ENCODE results near the gene GARRE1.
A peak's percentile ranks its signal among the peaks of the same experiment; 100 is the strongest.
"Not testable (repeated sequence)": the region's sequence is repeated elsewhere in the genome, so short reads cannot be mapped to it uniquely, and the experiment has no call there.

Gene GARRE1

GRCh38 chr19:34254046-34254697 is at the start of gene GARRE1:
TSS of gene GARRE1 (plus strand) at chr19:34254554. CDS start at chr19:34300474, 45,920 bp downstream.
- peak; percentile 80 for DNase-seq (ENCODE audit: low spot score)

DNA sequence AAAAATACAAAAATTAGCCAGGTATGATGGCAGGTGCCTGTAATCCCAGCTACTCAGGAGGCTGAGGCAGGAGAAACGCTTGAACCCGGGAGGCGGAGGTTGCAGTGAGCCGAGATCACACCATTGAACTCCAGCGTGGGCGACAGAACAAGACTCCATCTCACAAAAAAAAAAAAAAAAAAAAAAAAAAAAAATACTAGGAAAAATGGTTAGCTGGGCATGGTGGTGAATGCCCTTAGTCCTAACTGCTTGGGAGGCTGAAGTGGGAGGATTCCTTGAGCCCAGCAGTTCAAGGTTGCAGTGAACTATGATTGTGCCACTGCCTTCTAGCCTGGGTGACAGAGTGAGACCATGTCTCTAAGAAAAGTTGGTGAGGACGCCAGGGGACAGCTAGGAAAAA is 49.0 kb upstream of the GARRE1 start:
- DNase-seq (ENCODE audit: low spot score) = not testable (repeated sequence)

- no peak for DNase-seq (ENCODE audit: low spot score)
Measured at GRCh38 chr19:34208291-34208884, 46.0 kb upstream of the GARRE1 start.

DNA sequence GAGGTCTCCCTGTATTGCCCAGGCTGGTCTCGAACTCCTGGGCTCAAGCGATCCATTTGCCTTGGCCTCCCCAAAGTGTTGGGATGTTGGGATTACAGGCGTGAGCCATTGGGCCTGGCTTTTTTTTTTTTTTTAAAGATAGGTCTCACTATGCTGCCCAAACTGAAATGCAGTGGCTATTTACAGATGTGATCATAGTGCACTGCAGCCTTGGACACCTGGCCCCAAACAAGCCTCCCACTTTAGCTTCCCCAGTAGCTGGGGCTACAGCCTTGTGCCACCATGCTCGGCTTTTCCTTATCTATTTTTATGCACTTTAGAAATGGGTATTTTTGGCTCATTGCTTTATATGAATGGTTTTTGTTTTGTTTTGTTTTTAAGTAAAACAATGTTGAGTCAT is 44.6 kb upstream of the GARRE1 start:
- DNase-seq (ENCODE audit: low spot score) = no peak

DNA sequence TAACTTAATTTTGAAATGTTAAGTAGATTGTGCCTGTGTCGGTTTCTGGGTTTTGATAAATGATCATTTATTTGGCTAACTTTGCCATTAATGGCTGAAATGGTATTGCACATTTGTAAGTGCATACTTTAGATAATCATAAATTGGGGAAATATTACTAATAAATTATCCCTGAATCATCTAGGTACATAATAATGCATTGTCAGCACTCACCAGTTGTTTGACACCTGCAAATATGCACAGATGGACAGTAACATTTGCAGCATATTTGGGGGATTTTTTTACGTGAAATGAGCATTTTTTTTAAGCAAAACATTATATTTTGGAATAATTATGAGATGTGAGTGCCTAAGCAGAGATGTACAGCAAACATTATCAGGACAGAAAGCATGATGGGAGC is 41.1 kb upstream of the GARRE1 start:
- DNase-seq (ENCODE audit: low spot score) = no peak

DNA sequence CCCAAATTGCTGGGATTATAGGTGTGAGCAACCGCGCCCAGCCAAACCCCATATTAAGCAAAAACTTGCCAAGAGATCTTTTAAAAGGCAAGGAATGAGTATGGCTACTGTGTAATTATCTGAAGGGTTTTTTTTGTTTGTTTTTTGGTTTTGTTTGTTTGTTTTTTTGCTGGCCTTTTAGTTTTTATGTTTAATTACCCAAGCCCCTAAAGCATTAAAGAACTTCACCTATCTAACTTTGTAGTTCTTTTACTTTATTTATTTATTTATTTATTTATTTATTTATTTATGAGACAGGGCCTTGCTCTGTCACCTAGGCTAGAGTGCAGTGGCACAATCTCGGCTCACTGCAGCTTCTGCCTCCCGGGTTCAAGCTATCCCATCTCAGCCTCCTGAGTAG is 40.3 kb upstream of the GARRE1 start:
- no peak for DNase-seq (ENCODE audit: low spot score)

GRCh38 chr19:34215006-34215665 is 39.2 kb upstream of the GARRE1 start:
- no peak for DNase-seq (ENCODE audit: low spot score)

DNA sequence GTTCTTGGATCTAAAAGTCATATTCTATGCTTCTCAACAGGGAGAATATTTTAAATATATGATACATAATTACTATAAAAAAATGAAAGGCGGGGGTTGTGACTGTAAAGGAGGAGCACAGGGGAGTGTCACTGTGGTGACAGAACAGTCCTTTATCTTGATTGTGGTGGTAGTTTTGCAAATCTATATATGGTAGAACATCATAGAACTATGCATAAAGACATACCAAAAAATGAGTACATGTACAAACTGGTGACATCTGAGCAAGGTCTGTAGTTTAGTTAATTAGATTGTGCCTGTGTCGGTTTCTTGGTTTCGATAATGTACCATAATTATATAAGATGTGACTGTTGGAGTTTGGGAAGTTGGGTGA is 38.7 kb upstream of the GARRE1 start:
- no peak for DNase-seq (ENCODE audit: low spot score)

DNA sequence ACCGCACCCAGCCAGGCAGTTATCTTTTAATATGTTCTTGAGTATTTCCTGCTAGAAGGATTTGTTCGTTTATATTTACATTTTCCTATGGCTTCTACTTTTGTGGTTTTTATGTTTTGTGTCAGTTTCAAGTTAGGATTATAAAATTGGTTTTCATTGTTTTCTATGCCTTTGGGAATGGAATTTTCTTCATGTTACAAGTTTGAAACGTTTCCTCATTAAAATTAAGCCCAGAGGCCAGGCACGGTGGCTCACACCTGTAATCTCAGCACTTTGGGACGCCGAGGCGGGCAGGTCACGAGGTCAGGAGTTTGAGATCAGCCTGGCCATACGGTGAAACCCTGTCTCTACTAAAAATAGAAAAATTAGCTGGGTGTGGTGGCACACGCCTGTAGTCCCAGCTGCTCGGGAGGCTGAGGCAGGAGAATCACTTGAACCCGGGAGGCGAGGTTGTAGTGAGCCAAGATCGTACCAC is 37.6 kb upstream of the GARRE1 start:
- DNase-seq (ENCODE audit: low spot score) = not testable (repeated sequence)

- no peak for DNase-seq (ENCODE audit: low spot score)
Measured at GRCh38 chr19:34217952-34218817, 36.2 kb upstream of the GARRE1 start.

GRCh38 chr19:34218818-34219164 is 35.6 kb upstream of the GARRE1 start:
- no peak for DNase-seq (ENCODE audit: low spot score)

DNA sequence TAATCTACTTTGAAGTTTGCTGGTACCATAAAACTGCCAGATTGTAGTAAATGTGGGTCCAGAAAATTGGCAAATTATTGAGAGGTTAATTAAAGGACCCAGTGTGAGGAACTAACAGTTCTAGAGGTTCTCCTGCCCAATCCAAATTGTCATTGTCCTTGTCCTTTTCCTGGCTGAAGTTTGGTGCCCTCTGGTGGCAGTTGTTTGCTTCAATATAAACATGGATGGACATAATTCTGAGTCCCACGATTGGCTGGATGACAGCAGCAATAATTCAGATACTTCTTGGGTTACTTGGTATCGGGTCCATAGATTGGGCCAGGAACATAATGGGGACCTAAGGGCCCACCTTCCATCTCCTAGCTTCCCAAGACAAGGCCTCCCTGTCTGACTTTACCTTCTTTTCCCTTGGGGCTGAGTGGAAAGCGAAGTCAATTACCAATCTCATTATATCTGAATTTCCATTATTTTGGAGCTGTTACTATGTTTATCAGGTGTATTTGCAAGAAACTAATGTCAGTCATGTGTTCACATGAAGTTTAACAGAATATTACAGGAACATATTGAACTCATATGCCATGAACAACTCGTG is 33.8 kb upstream of the GARRE1 start:
- peak; percentile 72 for DNase-seq (ENCODE audit: low spot score)

DNA sequence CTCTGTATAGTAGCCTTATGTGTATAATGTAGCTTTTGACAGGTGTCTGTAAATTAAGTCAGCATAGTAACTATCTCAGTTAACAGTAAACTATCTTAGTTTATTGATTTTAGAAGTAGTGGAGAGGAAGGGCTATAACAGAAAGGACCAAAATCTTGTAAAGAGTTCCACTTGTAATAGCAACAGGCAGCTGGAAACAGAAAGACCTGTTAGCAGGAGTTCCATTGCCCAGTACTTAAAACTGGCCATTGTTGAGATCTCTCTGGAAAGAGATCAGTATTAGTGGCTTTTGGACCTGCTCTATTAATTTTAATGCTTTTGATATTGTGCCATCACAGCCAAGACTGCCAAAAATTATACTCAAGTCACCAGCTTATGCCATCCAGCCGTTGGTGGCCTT is 32.0 kb upstream of the GARRE1 start:
- no peak for DNase-seq (ENCODE audit: low spot score)

- DNase-seq (ENCODE audit: low spot score) = no peak
Measured at GRCh38 chr19:34224996-34225658, 29.2 kb upstream of the GARRE1 start.

GRCh38 chr19:34225659-34226015 is 28.7 kb upstream of the GARRE1 start:
- DNase-seq (ENCODE audit: low spot score) = no peak

GRCh38 chr19:34226036-34226435 is 28.3 kb upstream of the GARRE1 start:
- DNase-seq (ENCODE audit: low spot score) = no peak

- DNase-seq (ENCODE audit: low spot score) = no peak
Measured at GRCh38 chr19:34228347-34228746, 26.0 kb upstream of the GARRE1 start.

DNA sequence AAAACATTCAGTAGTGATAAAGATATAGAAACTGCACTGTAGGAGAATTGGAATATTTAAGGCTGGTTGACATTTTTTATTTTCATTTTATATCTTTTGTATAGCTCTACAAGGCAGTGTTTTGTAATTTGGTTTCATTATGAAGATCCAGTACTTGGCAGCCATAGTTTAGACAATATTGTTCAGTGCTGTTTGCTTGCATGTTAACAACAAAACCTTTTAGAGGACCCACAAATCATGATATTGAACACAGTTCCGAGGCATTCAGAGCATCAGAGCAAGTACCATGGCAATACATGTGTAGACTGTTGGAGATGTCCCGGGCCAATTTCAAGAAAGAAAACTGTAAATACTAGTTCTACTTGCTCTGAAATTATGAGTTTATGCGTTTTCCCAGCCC is 25.6 kb upstream of the GARRE1 start:
- DNase-seq (ENCODE audit: low spot score) = peak; percentile 48

- no peak for DNase-seq (ENCODE audit: low spot score)
Measured at GRCh38 chr19:34229721-34230120, 24.6 kb upstream of the GARRE1 start.

GRCh38 chr19:34230820-34231219 is 23.5 kb upstream of the GARRE1 start:
- DNase-seq (ENCODE audit: low spot score) = peak; percentile 71

- DNase-seq (ENCODE audit: low spot score) = no peak
Measured at GRCh38 chr19:34231439-34231838, 22.9 kb upstream of the GARRE1 start.

Measured in globus pallidus (tissue), 1 donor.